ENCODE measurements around the gene GLT1D1.

Gene GLT1D1

GRCh38 chr12:128986957-128987356 lies 133.7 kb downstream of the GLT1D1 start:
- no peak for ATAC-seq
- no peak for TF ChIP-seq ZC3H10 (CRISPR knock-in tag; IDR thresholded peaks at IDR 0.05)
- TF ChIP-seq CSDC2 (CRISPR knock-in tag; IDR thresholded peaks at IDR 0.05), result no peak
- TF ChIP-seq SNAI2 (CRISPR knock-in tag; IDR thresholded peaks at IDR 0.05), result no peak
- no peak for TF ChIP-seq ZNF70 (CRISPR knock-in tag; IDR thresholded peaks at IDR 0.05)
- TF ChIP-seq CSRNP3 (CRISPR knock-in tag; IDR thresholded peaks at IDR 0.05), result no peak
- no peak for TF ChIP-seq GLIS3 (CRISPR knock-in tag; IDR thresholded peaks at IDR 0.05)
- TF ChIP-seq RARB (CRISPR knock-in tag; IDR thresholded peaks at IDR 0.05), result no peak
- TF ChIP-seq TOX (CRISPR knock-in tag; IDR thresholded peaks at IDR 0.05; ENCODE audit: borderline replicate concordance), result no peak
- TF ChIP-seq PATZ1 (CRISPR knock-in tag; IDR thresholded peaks at IDR 0.05; ENCODE audit: borderline replicate concordance), result no peak

- TF ChIP-seq ZFP30 (CRISPR knock-in tag; IDR thresholded peaks at IDR 0.05) (no peak), CREB5 (CRISPR knock-in tag; IDR thresholded peaks at IDR 0.05; ENCODE audit: low read depth) (no peak), CSRNP3 (CRISPR knock-in tag; IDR thresholded peaks at IDR 0.05) (no peak), BACH2 (CRISPR knock-in tag; IDR thresholded peaks at IDR 0.05; ENCODE audit: borderline replicate concordance) (no peak), TOX (CRISPR knock-in tag; IDR thresholded peaks at IDR 0.05; ENCODE audit: borderline replicate concordance) (no peak), OSR1 (CRISPR knock-in tag; IDR thresholded peaks at IDR 0.05) (no peak), ZFP3 (CRISPR knock-in tag; IDR thresholded peaks at IDR 0.05) (no peak), ZNF70 (CRISPR knock-in tag; IDR thresholded peaks at IDR 0.05) (no peak), ZC3H10 (CRISPR knock-in tag; IDR thresholded peaks at IDR 0.05) (no peak), POU6F1 (CRISPR knock-in tag; IDR thresholded peaks at IDR 0.05; ENCODE audit: borderline replicate concordance, low read depth) (no peak), ESRRG (CRISPR knock-in tag; IDR thresholded peaks at IDR 0.05) (no peak), GLIS3 (CRISPR knock-in tag; IDR thresholded peaks at IDR 0.05) (no peak), CSDC2 (CRISPR knock-in tag; IDR thresholded peaks at IDR 0.05) (no peak), TSHZ2 (CRISPR knock-in tag; IDR thresholded peaks at IDR 0.05) (no peak), PATZ1 (CRISPR knock-in tag; IDR thresholded peaks at IDR 0.05; ENCODE audit: borderline replicate concordance) (no peak), ARNTL (CRISPR knock-in tag; IDR thresholded peaks at IDR 0.05; ENCODE audit: borderline replicate concordance, low read depth) (no peak)
- ATAC-seq, result no peak
These were observed 136.0 kb downstream of the GLT1D1 start for GRCh38 chr12:128989287-128989686.
